ENCODE results near the gene MLH3. TPM values are rescaled to one million over a fixed set of nuclear protein-coding genes. Genes with fewer than 3 reads are reported as not detected.
A peak's percentile ranks its signal among the peaks of the same experiment; 100 is the strongest.

Gene MLH3
- total and polyA plus RNA-seq, 2 donors (not counting 1 experiment from before 2014, with no cell fraction given), result 12.2 to 53.8 TPM

DNA sequence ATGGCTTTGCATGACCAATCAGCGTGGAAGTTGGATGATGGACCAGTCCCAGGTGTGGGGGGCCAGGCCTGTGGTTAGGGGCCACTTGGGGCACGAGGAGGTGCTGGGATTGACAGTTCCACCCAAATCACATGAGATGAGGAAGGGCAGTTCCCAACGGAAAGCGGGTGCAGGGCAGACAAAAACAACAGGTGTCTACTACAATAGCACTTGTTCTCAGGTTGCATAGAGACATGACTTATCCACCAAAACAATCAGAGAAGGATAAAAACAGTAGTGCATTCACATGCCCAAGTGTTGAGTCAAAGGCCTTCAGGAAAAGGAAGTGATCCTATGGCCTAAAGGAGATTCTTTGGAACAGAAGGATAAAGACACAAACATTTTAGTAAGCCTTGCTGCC, 63.1 kb downstream of the MLH3 start:
- H3K27ac ChIP-seq (ENCODE audit: insufficient read depth, low read length), result no peak overlapping the region
- no peak overlapping the region for H2AFZ ChIP-seq (ENCODE audit: low read length)
- H3K4me3 ChIP-seq (replicated peaks in 1 of 4; ENCODE audit: control extremely low read depth in 1 of 4, insufficient read depth in 1 of 4, low read depth in 3 of 4, low read length in 4 of 4), result no peak overlapping the region
- TF ChIP-seq, protein P1, sequence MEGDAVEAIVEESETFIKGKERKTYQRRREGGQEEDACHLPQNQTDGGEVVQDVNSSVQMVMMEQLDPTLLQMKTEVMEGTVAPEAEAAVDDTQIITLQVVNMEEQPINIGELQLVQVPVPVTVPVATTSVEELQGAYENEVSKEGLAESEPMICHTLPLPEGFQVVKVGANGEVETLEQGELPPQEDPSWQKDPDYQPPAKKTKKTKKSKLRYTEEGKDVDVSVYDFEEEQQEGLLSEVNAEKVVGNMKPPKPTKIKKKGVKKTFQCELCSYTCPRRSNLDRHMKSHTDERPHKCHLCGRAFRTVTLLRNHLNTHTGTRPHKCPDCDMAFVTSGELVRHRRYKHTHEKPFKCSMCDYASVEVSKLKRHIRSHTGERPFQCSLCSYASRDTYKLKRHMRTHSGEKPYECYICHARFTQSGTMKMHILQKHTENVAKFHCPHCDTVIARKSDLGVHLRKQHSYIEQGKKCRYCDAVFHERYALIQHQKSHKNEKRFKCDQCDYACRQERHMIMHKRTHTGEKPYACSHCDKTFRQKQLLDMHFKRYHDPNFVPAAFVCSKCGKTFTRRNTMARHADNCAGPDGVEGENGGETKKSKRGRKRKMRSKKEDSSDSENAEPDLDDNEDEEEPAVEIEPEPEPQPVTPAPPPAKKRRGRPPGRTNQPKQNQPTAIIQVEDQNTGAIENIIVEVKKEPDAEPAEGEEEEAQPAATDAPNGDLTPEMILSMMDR (conservative IDR thresholded peaks at IDR 0.05 in 1 of 2, IDR thresholded peaks at IDR 0.05 in 1 of 2; ENCODE audit: low read depth in 1 of 2, low read length in 2 of 2), result no peak
- no peaks in the 10 kb centered on the region for H3K36me3 ChIP-seq (ENCODE audit: control insufficient read depth, insufficient read depth, low read length)
- H4K20me1 ChIP-seq (ENCODE audit: control insufficient read depth, extremely low read depth, insufficient read depth, low read length), result no peaks in the 10 kb centered on the region
- H3K79me2 ChIP-seq (ENCODE audit: control insufficient read depth, insufficient read depth, low read length), result no peaks in the 10 kb centered on the region
- H3K4me1 ChIP-seq (ENCODE audit: control insufficient read depth, extremely low read depth, insufficient read depth, low read length), result no peaks in the 10 kb centered on the region
- peak in 1 of 2 donors; percentile 61 for DNase-seq (ENCODE audit: low read depth in 2 of 2)
- no peaks in the 10 kb centered on the region for H3K9me3 ChIP-seq (ENCODE audit: control insufficient read depth, insufficient read depth, low read depth, low read length)
- H3K9ac ChIP-seq (ENCODE audit: insufficient read depth, low read length), result no peak overlapping the region
- no peaks in the 10 kb centered on the region for H3K27me3 ChIP-seq (ENCODE audit: control insufficient read depth, insufficient read depth, low read length)
- no peak overlapping the region for H3K4me2 ChIP-seq (ENCODE audit: extremely low read depth, insufficient read depth, low read length)

DNA sequence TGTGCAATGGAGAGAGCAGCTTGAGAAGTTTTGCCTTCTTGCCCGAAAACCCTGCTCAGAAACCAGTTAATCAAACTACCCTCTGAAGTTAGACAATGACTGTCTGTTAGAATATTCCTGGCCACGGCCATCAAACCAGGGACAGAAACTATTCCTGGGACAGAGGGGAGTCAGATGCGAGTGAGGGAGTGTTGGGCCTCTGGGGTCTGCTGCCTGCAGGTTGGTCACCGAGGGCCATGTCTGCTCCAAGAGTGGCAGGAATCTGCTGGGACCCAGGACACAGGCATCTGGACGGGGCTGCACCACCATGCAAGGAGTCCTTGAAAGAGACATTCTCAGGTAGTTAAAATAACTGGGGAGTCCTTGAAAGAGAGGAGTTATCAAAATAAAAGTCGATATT, 65.5 kb downstream of the MLH3 start:
- H3K27ac ChIP-seq (ENCODE audit: insufficient read depth, low read length), result no peak overlapping the region
- H3K36me3 ChIP-seq (ENCODE audit: control insufficient read depth, insufficient read depth, low read length), result no peaks in the 10 kb centered on the region
- no peak overlapping the region for H2AFZ ChIP-seq (ENCODE audit: low read length)
- no peak overlapping the region for H3K9ac ChIP-seq (ENCODE audit: insufficient read depth, low read length)
- H3K4me3 ChIP-seq (replicated peaks in 1 of 4; ENCODE audit: control extremely low read depth in 1 of 4, insufficient read depth in 1 of 4, low read depth in 3 of 4, low read length in 4 of 4), result no peak overlapping the region
- no peaks in the 10 kb centered on the region for H3K79me2 ChIP-seq (ENCODE audit: control insufficient read depth, insufficient read depth, low read length)
- no peak overlapping the region for H3K4me2 ChIP-seq (ENCODE audit: extremely low read depth, insufficient read depth, low read length)
- no peaks in the 10 kb centered on the region for H4K20me1 ChIP-seq (ENCODE audit: control insufficient read depth, extremely low read depth, insufficient read depth, low read length)
- H3K4me1 ChIP-seq (ENCODE audit: control insufficient read depth, extremely low read depth, insufficient read depth, low read length), result no peaks in the 10 kb centered on the region
- DNase-seq (ENCODE audit: low read depth in 2 of 2), result no peak
- H3K9me3 ChIP-seq (ENCODE audit: control insufficient read depth, insufficient read depth, low read depth, low read length), result no peaks in the 10 kb centered on the region
- TF ChIP-seq, protein P1 (conservative IDR thresholded peaks at IDR 0.05 in 1 of 2, IDR thresholded peaks at IDR 0.05 in 1 of 2; ENCODE audit: low read depth in 1 of 2, low read length in 2 of 2), result no peak
- TF ChIP-seq EZH2 (IDR thresholded peaks at IDR 0.05; ENCODE audit: low read length, missing control alignments), result no peak
- H3K27me3 ChIP-seq (ENCODE audit: control insufficient read depth, insufficient read depth, low read length), result no peaks in the 10 kb centered on the region

- Histone ChIP-seq H3K4me1 (ENCODE audit: control insufficient read depth, extremely low read depth, insufficient read depth, low read length) (no peaks in the 10 kb centered on the region), H3K4me3 (replicated peaks in 1 of 4; ENCODE audit: control extremely low read depth in 1 of 4, insufficient read depth in 1 of 4, low read depth in 3 of 4, low read length in 4 of 4) (no peak overlapping the region), H3K27ac (ENCODE audit: insufficient read depth, low read length) (no peak overlapping the region), H3K27me3 (ENCODE audit: control insufficient read depth, insufficient read depth, low read length) (no peaks in the 10 kb centered on the region), H3K36me3 (ENCODE audit: control insufficient read depth, insufficient read depth, low read length) (no peaks in the 10 kb centered on the region), H3K9me3 (ENCODE audit: control insufficient read depth, insufficient read depth, low read depth, low read length) (no peaks in the 10 kb centered on the region), H3K4me2 (ENCODE audit: extremely low read depth, insufficient read depth, low read length) (no peak overlapping the region), H3K9ac (ENCODE audit: insufficient read depth, low read length) (no peak overlapping the region), H4K20me1 (ENCODE audit: control insufficient read depth, extremely low read depth, insufficient read depth, low read length) (no peaks in the 10 kb centered on the region), H3K79me2 (ENCODE audit: control insufficient read depth, insufficient read depth, low read length) (no peaks in the 10 kb centered on the region), H2AFZ (ENCODE audit: low read length) (no peak overlapping the region)
- TF ChIP-seq, protein P1 (conservative IDR thresholded peaks at IDR 0.05 in 1 of 2, IDR thresholded peaks at IDR 0.05 in 1 of 2; ENCODE audit: low read depth in 1 of 2, low read length in 2 of 2), result no peak
- TF ChIP-seq EZH2 (IDR thresholded peaks at IDR 0.05; ENCODE audit: low read length, missing control alignments), result no peak
- DNase-seq (ENCODE audit: low read depth in 2 of 2), result no peak
These were observed 66.3 kb downstream of the MLH3 start for GRCh38 chr14:74985028-74985310.

Data from fibroblast of lung (primary cell).